ENCODE data around the gene SYNGR2. TPM values are rescaled to one million over a fixed set of nuclear protein-coding genes. Genes with fewer than 3 reads are reported as not detected.

The SYNGR2 gene
- total and polyA plus RNA-seq, 9 of the 15 experiments (the other 6 are each of a cell fraction or from before 2014, with no cell fraction given), result 1.4 to 173 (median 87.8) TPM

GRCh38 chr17:78128551-78129350 lies 39.6 kb upstream of the SYNGR2 start, which contains the start of gene TMC6 (continued):
- TF ChIP-seq GTF2B (IDR thresholded peaks at IDR 0.05; ENCODE audit: extremely low read depth, insufficient read length), result no peak
- TF ChIP-seq TFE3 (CRISPR knock-in tag; IDR thresholded peaks at IDR 0.05), result peak; percentile 98
- TF ChIP-seq YBX1 (IDR thresholded peaks at IDR 0.05), result no peak
- TF ChIP-seq EHMT2 (IDR thresholded peaks at IDR 0.05), result no peak
- TF ChIP-seq E2F4 (CRISPR knock-in tag; IDR thresholded peaks at IDR 0.05; ENCODE audit: low read depth), result no peak
- TF ChIP-seq ZNF277 (CRISPR knock-in tag; IDR thresholded peaks at IDR 0.05; ENCODE audit: borderline replicate concordance), result no peak
- TF ChIP-seq TSHZ1 (CRISPR knock-in tag; IDR thresholded peaks at IDR 0.05), result no peak
- no peak for TF ChIP-seq ZNF165 (CRISPR knock-in tag; IDR thresholded peaks at IDR 0.05; ENCODE audit: borderline replicate concordance)
- no peak for TF ChIP-seq SIN3B (IDR thresholded peaks at IDR 0.05; ENCODE audit: low read depth)
- TF ChIP-seq PTRF (tag; IDR thresholded peaks at IDR 0.05), result no peak
- TF ChIP-seq MEF2D (tag; conservative IDR thresholded peaks at IDR 0.05; ENCODE audit: low read depth), result 0 out of 2 replicates have a peak, but pooled peaks have one; percentile 39
- no peak for TF ChIP-seq BDP1 (IDR thresholded peaks at IDR 0.05; ENCODE audit: insufficient read depth, insufficient read length)
- no peak for TF ChIP-seq CLOCK (CRISPR knock-in tag; IDR thresholded peaks at IDR 0.05; ENCODE audit: borderline replicate concordance)
- no peak for TF ChIP-seq KLF6 (CRISPR knock-in tag; IDR thresholded peaks at IDR 0.05; ENCODE audit: borderline replicate concordance)

All from K562 (cell line).